ENCODE data around the gene PFKFB1.

The PFKFB1 gene

DNA sequence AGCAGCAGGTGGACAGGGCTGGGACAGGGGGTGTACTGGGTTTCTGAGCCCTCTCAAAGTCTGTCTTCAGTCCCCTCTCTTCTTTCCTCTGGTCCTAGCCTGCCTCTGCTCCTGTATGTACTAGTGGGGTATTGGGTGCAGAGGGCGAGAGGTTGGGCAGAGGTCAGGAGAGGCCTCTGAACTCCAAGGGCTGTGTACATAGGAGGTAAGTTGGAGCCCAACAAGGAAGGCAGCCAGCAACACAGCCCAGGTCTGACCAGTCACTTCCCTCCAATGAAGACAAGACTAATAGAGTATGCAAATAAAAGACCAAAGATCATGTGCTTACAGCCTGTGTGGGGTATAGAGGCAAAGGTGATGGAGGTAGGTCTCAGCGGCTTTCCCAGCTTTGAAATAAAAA lies at the start of gene PFKFB1:
PFKFB1 (minus strand) TSS at position 90 of the 400 bp plus-strand sequence. CDS start 181 bp downstream, outside the sequence.
- in situ Hi-C loops (cut with MboI; ENCODE audit: low sequenced_read_pairs), result no loop called here

DNA sequence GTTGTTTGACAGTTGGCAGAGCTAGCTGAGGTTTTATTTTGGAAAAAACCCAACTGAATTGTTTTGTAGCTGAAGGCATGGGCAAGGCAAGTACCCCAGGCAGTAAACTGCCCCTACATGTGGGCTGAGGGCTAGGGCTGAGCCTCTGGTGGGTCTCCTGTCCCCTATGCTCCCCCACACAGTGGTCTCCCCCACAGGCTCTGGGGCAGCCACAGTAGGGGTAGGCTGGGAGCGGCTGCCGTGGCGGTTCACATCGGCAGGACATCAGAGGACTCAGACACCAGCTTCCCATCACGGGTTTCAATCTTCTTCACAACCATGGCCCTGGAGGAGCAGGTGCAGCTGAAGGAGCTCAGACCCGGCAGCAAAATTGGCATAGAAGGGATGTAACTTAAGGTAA lies 47.5 kb upstream of the PFKFB1 start:
- in situ Hi-C loops (cut with MboI; ENCODE audit: low sequenced_read_pairs), result no loop called here

- in situ Hi-C loops (cut with MboI; ENCODE audit: low sequenced_read_pairs), result no loop called here
Observed at GRCh38 chrX:55039471-55039870, 45.5 kb upstream of the PFKFB1 start.

- in situ Hi-C loops (cut with MboI; ENCODE audit: low sequenced_read_pairs), result no loop called here
Observed at GRCh38 chrX:55033429-55033828, 39.4 kb upstream of the PFKFB1 start.

DNA sequence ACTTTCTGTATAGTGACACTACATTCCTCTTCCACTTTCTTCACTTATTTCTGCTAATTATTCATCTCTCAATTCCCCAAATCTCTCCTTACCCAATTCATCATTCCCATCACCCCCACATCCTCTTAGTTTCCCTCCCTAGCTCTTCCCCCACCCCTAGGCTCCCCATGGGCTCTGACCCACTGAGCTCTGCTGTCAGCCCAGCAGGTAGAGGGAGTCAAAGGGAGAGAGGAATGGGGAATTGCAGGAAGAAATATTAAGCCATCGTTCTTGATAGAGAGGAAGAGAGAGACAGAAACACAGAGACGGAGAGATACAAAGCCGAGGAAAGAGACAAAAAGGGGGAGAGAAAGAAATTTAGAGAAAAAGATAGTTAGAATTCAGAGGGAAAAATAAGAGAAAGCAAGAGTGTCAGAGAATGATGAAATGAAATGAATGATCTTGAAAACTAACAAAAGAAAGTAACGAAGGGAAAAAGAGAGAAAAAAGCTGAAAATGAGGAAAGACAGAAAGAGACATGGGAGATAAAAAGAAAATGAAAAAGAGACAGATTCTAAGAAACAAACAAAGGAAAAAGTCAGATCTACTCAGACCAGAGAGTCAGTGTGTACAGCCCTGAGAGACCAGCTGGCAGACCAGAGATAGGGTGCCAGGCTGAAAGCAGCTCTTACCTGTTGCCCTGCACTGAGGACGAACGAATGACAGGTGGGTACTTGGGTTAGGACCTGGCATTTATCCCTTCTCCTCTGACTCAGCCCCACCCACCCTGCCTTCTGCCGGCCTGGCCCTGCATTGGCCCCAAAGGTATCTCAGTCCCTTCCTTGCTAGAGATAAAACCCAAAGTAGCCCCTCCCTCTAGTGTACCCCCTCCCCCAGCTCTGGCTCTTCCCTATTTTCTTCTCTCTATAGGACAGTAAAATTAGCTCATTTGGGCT lies 36.5 kb upstream of the PFKFB1 start, which contains the start of gene ALAS2:
ALAS2 (minus strand) TSS at position 707 of the 935 bp plus-strand sequence. CDS start 4,977 bp downstream, outside the sequence.
- in situ Hi-C loops (cut with MboI; ENCODE audit: low sequenced_read_pairs), result no loop called here

- in situ Hi-C loops (cut with MboI; ENCODE audit: low sequenced_read_pairs), result no loop called here
Observed at GRCh38 chrX:55029291-55029690, 35.3 kb upstream of the PFKFB1 start.

DNA sequence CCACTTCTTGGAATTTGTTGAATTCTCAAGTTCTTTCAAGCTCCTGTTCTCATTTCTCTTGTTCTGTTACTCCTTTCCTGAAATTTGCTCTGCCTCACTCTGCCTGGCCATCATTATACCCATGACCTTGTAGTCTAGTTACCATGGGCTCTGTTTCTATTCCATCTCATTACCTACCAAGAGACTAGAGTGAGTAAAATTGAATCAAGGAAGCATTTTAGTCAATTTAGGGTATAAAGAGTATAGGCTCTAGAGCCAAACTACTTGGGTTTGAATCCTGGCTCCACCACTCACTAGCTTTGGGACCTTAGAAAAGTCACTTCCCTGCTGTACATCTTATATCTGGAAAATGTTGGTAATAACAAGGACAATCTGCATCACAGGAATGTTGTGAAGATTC lies 34.6 kb upstream of the PFKFB1 start:
- in situ Hi-C loops (cut with MboI; ENCODE audit: low sequenced_read_pairs), result no loop called here

GRCh38 chrX:55028040-55028439 lies 34.1 kb upstream of the PFKFB1 start:
- in situ Hi-C loops (cut with MboI; ENCODE audit: low sequenced_read_pairs), result no loop called here

- in situ Hi-C loops (cut with MboI; ENCODE audit: low sequenced_read_pairs), result no loop called here
Observed at GRCh38 chrX:55026840-55027239, 32.9 kb upstream of the PFKFB1 start.

DNA sequence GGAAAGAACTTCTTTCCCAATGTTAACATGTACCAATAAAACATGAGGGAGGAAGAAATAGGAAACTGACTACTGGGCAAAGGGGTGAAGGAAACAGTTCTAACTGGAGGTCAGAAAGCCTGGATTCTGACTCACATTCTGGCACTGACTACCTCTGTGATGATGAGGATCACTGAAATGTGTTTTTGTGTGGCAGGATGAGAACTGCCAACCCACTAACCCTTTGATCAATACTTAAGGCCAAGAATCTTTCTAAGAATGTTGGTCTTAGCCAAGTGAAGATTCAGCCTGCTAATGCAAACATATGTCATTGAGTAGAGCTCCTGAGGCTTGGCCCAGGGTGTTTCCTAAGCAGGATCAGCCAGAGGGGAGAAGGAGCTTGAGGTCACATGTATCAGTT lies 32.2 kb upstream of the PFKFB1 start:
- in situ Hi-C loops (cut with MboI; ENCODE audit: low sequenced_read_pairs), result no loop called here

- in situ Hi-C loops (cut with MboI; ENCODE audit: low sequenced_read_pairs), result no loop called here
Observed at GRCh38 chrX:55014897-55015299, 20.9 kb upstream of the PFKFB1 start.

DNA sequence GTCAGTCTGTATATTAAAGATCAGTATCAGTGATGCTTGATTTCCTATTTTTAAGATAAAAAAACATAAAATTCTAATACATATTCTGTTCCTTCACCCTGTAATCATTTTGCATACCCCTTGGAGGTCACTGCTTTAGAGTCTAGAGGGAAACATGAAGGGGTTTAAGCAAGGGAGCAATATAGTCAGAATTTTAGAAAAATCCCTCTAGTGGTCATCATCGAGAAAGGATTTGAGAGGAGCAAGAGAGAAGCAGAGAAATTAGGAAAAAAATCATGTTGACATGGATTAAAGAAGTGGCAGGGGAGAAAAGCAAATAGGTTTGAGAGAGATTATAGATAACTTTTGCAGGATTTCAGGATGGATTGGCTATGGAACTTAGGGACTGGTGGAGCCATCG lies 17.3 kb upstream of the PFKFB1 start:
- in situ Hi-C loops (cut with MboI; ENCODE audit: low sequenced_read_pairs), result no loop called here

GRCh38 chrX:55008571-55009358 lies 14.8 kb upstream of the PFKFB1 start:
- in situ Hi-C loops (cut with MboI; ENCODE audit: low sequenced_read_pairs), result no loop called here

DNA sequence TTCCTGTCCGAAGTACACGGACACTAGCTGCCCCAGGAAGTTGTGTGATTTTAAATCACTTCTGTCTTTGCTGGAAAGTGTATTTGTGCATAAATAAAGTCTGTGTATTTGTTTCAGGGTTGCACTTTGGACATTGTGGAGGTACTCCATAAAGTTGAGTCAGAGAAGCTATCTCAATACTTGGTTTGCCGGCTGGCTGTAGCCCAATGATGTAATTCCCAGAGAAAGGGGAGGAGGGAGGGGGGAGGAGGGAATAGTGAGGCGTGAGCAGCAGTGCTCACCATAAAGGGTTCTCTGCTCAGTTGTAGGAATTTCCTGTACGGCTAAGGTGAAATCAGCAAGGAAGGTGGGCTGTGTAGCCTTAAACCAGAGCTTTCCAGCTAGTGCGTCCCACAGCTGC lies 13.7 kb upstream of the PFKFB1 start:
- in situ Hi-C loops (cut with MboI; ENCODE audit: low sequenced_read_pairs), result no loop called here

DNA sequence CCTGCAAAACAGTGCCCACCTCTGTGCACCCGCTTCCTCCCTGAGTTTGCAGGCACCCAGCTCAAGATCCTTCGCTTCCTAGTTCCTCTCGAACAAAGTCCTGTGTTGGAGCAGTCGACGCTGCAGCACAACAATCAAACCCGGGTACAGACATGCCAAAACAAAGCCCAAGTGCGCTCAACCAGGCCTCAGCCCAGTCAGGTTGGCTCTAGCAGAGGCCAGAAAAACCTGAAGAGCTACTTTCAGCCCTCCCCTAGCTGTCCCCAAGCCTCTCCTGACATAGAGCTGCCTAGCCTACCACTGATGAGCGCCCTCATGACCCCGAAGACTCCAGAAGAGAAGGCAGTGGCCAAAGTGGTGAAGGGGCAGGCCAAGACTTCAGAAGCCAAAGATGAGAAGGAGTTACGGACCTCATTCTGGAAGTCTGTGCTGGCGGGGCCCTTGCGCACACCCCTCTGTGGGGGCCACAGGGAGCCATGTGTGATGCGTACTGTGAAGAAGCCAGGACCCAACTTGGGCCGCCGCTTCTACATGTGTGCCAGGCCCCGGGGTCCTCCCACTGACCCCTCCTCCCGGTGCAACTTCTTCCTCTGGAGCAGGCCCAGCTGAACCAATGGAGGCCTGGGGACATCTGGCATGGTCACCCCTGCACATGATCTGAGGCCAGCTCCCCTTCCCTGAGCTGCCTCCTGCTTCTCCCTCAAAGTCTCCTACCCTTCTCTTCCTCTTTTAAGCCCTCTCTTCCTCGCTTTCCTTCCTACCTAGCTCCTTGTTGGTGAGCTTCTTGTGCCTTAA lies 13.0 kb upstream of the PFKFB1 start:
- in situ Hi-C loops (cut with MboI; ENCODE audit: low sequenced_read_pairs), result no loop called here

GRCh38 chrX:55005256-55005655 lies 11.3 kb upstream of the PFKFB1 start:
- in situ Hi-C loops (cut with MboI; ENCODE audit: low sequenced_read_pairs), result no loop called here

GRCh38 chrX:55004231-55004630 lies 10.2 kb upstream of the PFKFB1 start:
- in situ Hi-C loops (cut with MboI; ENCODE audit: low sequenced_read_pairs), result no loop called here

GRCh38 chrX:54999717-55000598 lies 6.0 kb upstream of the PFKFB1 start, which contains the start of gene APEX2:
APEX2 (plus strand) TSS chrX:55000363; CDS start chrX:55000423, 60 bp downstream.
- in situ Hi-C loops (cut with MboI; ENCODE audit: low sequenced_read_pairs), result no loop called here

DNA sequence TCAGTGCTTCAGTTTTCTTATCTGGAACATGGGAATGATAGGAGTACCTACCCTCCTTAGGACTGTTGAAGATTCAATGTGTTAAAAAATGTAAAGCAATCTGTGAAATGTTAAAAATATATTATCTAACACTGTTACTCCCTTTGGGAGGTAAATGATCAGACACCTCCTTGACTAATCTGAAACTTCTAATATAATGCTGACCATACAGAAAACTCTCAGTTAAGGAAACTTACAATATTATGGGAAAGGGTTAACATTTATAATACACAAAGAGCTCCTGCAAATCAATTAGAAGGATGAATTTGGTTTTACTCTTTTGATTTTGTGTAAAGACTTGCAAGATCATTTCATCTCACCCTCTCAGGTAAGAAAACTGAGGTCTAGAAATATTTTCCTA lies 1.6 kb upstream of the PFKFB1 start:
- in situ Hi-C loops (cut with MboI; ENCODE audit: low sequenced_read_pairs), result no loop called here

Data from HL-60/S4 (cell line).